IMR-90 (cell line): ENCODE data around the gene CDKN3. TPM values are rescaled to one million over a fixed set of nuclear protein-coding genes. Genes with fewer than 3 reads are reported as not detected.

Source experiments
- ATAC-seq: fragments of 200-7000 bp; cut with Tn5 transposase; 2 replicates; pipeline ENCODE4 v1.9.1; 2020; ENCODE audit warnings: low read depth, mild to moderate bottlenecking, moderate library complexity
- BruUV-seq: library from RNA; stranded (reverse); fragments of 400-500 nt; replicated peaks from 2 replicates; lab custom pipeline; 2021; lab: Mats Ljungman, UMichigan
- CTCF ChIA-PET: fragments of 300-600 bp; formaldehyde crosslinking; extraction: SDS; loops from one replicate; lab custom pipeline; 2021; ENCODE audit warnings: antibody characterized with exemption; lab: Yijun Ruan, JAX
- POLR2A ChIA-PET: fragments of 300-600 bp; sonication (Branson Sonifier 250); formaldehyde crosslinking; loops from one replicate; lab custom pipeline; 2022; ENCODE audit warnings: antibody characterized with exemption; ENCODE audit not compliant: unreplicated experiment; lab: Charles Lee
- DNase-seq: peaks from one replicate; pipeline ENCODE4 v3.0.0; 2013
- H2AFZ ChIP-seq: replicated peaks from 2 replicates; pipeline ENCODE3; 2013; ENCODE audit warnings: low read length, mild to moderate bottlenecking; ENCODE audit not compliant: poor library complexity
- H2AK5ac ChIP-seq: 2 replicates; pipeline ENCODE4 v1.6.1; 2013; ENCODE audit warnings: low read depth, low read length, inconsistent platforms
- H2AK9ac ChIP-seq: replicated peaks from 2 replicates; pipeline ENCODE3; 2013; ENCODE audit warnings: mild to moderate bottlenecking, low read depth, low read length, moderate library complexity; ENCODE audit not compliant: poor library complexity
- H2BK120ac ChIP-seq: 2 replicates; pipeline ENCODE4 v1.6.1; 2013; ENCODE audit warnings: low read depth, low read length, inconsistent platforms
- H2BK15ac ChIP-seq: 3 replicates; pipeline ENCODE4 v1.6.1; 2013; ENCODE audit warnings: low read depth, low read length, inconsistent platforms
- H2BK20ac ChIP-seq: 2 replicates; pipeline ENCODE4 v1.6.1; 2013; ENCODE audit warnings: low read depth, mild to moderate bottlenecking, inconsistent platforms, low read length, moderate library complexity
- H2BK5ac ChIP-seq: 2 replicates; pipeline ENCODE4 v1.6.1; 2013; ENCODE audit warnings: mild to moderate bottlenecking, low read depth, low read length, inconsistent platforms; ENCODE audit not compliant: poor library complexity, severe bottlenecking
- H3K14ac ChIP-seq: replicated peaks from 2 replicates; pipeline ENCODE4 v1.6.1; 2013; ENCODE audit warnings: low read depth, low read length, inconsistent platforms
- H3K18ac ChIP-seq: 2 replicates; pipeline ENCODE4 v1.6.1; 2013; ENCODE audit warnings: low read depth, low read length, control low read depth
- H3K23ac ChIP-seq: 2 replicates; pipeline ENCODE4 v1.6.1; 2013; ENCODE audit warnings: low read depth, low read length, inconsistent platforms
- H3K27ac ChIP-seq: 2 replicates; pipeline ENCODE4 v1.5.1; 2013; ENCODE audit warnings: mild to moderate bottlenecking, control low read depth, low read length; ENCODE audit not compliant: insufficient read depth
- H3K27me3 ChIP-seq: 2 replicates; pipeline ENCODE4 v1.6.1; 2013; ENCODE audit warnings: low read length; ENCODE audit not compliant: control insufficient read depth, insufficient read depth
- H3K36me3 ChIP-seq: 2 replicates; pipeline ENCODE4 v1.6.1; 2013; ENCODE audit warnings: low read length, mixed read lengths; ENCODE audit not compliant: control insufficient read depth, insufficient read depth
- H3K4ac ChIP-seq: 2 replicates; pipeline ENCODE4 v1.6.1; 2013; ENCODE audit warnings: low read depth, low read length, inconsistent platforms
- H3K4me1 ChIP-seq: 2 replicates; pipeline ENCODE4 v1.6.1; 2013; ENCODE audit warnings: low read length, mixed read lengths; ENCODE audit not compliant: control insufficient read depth, insufficient read depth
- H3K4me2 ChIP-seq: 2 replicates; pipeline ENCODE4 v1.6.1; 2013; ENCODE audit warnings: low read depth, mild to moderate bottlenecking, control low read depth, low read length, moderate library complexity
- H3K4me3 ChIP-seq: 2 replicates; pipeline ENCODE4 v1.5.1; 2013; ENCODE audit warnings: low read depth, mild to moderate bottlenecking, control low read depth, low read length, moderate library complexity; ENCODE audit not compliant: insufficient read depth
- H3K56ac ChIP-seq: 2 replicates; pipeline ENCODE4 v1.6.1; 2013; ENCODE audit warnings: low read length, inconsistent platforms; ENCODE audit not compliant: insufficient read depth; ENCODE audit errors: extremely low read depth
- H3K79me1 ChIP-seq, 2 experiments: 2 replicates each; pipeline ENCODE4 v1.6.1; 2013; ENCODE audit warnings: low read length in 2 of 2, inconsistent platforms in 1 of 2, low read depth in 1 of 2
- H3K9ac ChIP-seq: 2 replicates; pipeline ENCODE4 v1.6.1; 2013; ENCODE audit warnings: low read depth, low read length, control low read depth
- H3K9me1 ChIP-seq: 2 replicates; pipeline ENCODE4 v1.6.1; 2013; ENCODE audit warnings: low read length, inconsistent platforms; ENCODE audit not compliant: insufficient read depth
- H3K9me3 ChIP-seq: 2 replicates; pipeline ENCODE4 v1.6.1; 2013; ENCODE audit warnings: low read length; ENCODE audit not compliant: control insufficient read depth, insufficient read depth
- H4K20me1 ChIP-seq: 2 replicates; pipeline ENCODE4 v1.6.1; 2013; ENCODE audit warnings: low read length, inconsistent platforms; ENCODE audit not compliant: insufficient read depth
- H4K5ac ChIP-seq: 2 replicates; pipeline ENCODE4 v1.6.1; 2013; ENCODE audit warnings: mild to moderate bottlenecking, low read depth, low read length, control low read depth
- H4K8ac ChIP-seq, 2 experiments: 2 replicates each; pipeline ENCODE4 v1.6.1; 2013; ENCODE audit warnings: low read depth in 2 of 2, low read length in 2 of 2, control low read depth in 1 of 2, inconsistent platforms in 1 of 2
- H4K91ac ChIP-seq: 2 replicates; pipeline ENCODE4 v1.6.1; 2013; ENCODE audit warnings: low read depth, low read length, inconsistent platforms; ENCODE audit not compliant: insufficient read depth
- BHLHE40 ChIP-seq: fragments of 150-350 bp; IDR thresholded peaks from 2 replicates; pipeline ENCODE4 v1.6.1; 2016; ENCODE audit warnings: mild to moderate bottlenecking, low read depth, low read length
- CEBPB ChIP-seq: IDR thresholded peaks from 2 replicates; pipeline ENCODE4 v1.6.1; 2012; ENCODE audit warnings: low read depth, low read length, improper control_type of control experiment
- CHD1 ChIP-seq: IDR thresholded peaks from 2 replicates; pipeline ENCODE4 v1.6.1; 2012; ENCODE audit warnings: low read depth, low read length, improper control_type of control experiment
- CTCF ChIP-seq: conservative IDR thresholded peaks from 2 replicates; pipeline ENCODE4 v1.5.1; 2012; ENCODE audit warnings: mild to moderate bottlenecking, low read depth, low read length, improper control_type of control experiment
- ELK1 ChIP-seq: fragments of 150-350 bp; IDR thresholded peaks from 2 replicates; pipeline ENCODE4 v1.6.1; 2016; ENCODE audit warnings: low read depth, mild to moderate bottlenecking, low read length, moderate library complexity, borderline replicate concordance
- MAFK ChIP-seq: IDR thresholded peaks from 2 replicates; pipeline ENCODE4 v1.6.1; 2012; ENCODE audit warnings: low read depth, low read length, improper control_type of control experiment
- MAZ ChIP-seq: IDR thresholded peaks from 2 replicates; pipeline ENCODE4 v1.6.1; 2012; ENCODE audit warnings: low read depth, mild to moderate bottlenecking, low read length, improper control_type of control experiment, moderate library complexity, borderline replicate concordance
- MXI1 ChIP-seq: IDR thresholded peaks from 2 replicates; pipeline ENCODE4 v1.6.1; 2012; ENCODE audit warnings: low read depth, mild to moderate bottlenecking, low read length, moderate library complexity, borderline replicate concordance
- NFE2L2 ChIP-seq: fragments of 150-350 bp; IDR thresholded peaks from 2 replicates; pipeline ENCODE4 v1.6.1; 2016; ENCODE audit warnings: low read depth, mild to moderate bottlenecking, low read length
- POLR2A ChIP-seq: IDR thresholded peaks from 2 replicates; pipeline ENCODE4 v1.6.1; 2012; ENCODE audit warnings: mild to moderate bottlenecking, low read depth, low read length
- RAD21 ChIP-seq: IDR thresholded peaks from 2 replicates; pipeline ENCODE4 v1.6.1; 2012; ENCODE audit warnings: low read length, improper control_type of control experiment
- RCOR1 ChIP-seq: IDR thresholded peaks from 2 replicates; pipeline ENCODE4 v1.6.1; 2012; ENCODE audit warnings: mild to moderate bottlenecking, low read length, improper control_type of control experiment; ENCODE audit not compliant: insufficient replicate concordance
- RFX5 ChIP-seq: IDR thresholded peaks from 2 replicates; pipeline ENCODE4 v1.8.0; 2012; ENCODE audit warnings: low read depth, mild to moderate bottlenecking, low read length, moderate library complexity
- USF2 ChIP-seq: fragments of 150-350 bp; IDR thresholded peaks from 2 replicates; pipeline ENCODE4 v1.6.1; 2017; ENCODE audit warnings: mild to moderate bottlenecking, antibody characterized with exemption, low read length, low read depth
- WGBS, 2 experiments: methylation state at CpG; one replicate each; pipeline versions ENCODE4 v1.1.5 to v1.1.7; 2013; ENCODE audit warnings: missing lambda C conversion rate in 2 of 2; ENCODE audit not compliant: insufficient read length in 1 of 2; ENCODE audit errors: extremely low coverage in 2 of 2; 5-methylcytosine and 5-hydroxymethylcytosine counted together
- dilution Hi-C: fragments of 300-500 bp; cut with HindIII; formaldehyde crosslinking; loops from one replicate; pipeline ENCODE4 v1.14.3; 2018; ENCODE audit warnings: low sequenced_read_pairs; ENCODE audit not compliant: unreplicated experiment
- in situ Hi-C: fragments of 300-500 bp; cut with MboI; formaldehyde crosslinking; loops from 3 replicates; pipeline ENCODE4 v1.14.3; 2019; ENCODE audit warnings: low sequenced_read_pairs, inconsistent platforms, mixed read lengths
- intact Hi-C: fragments of 100-400 bp; cut with micrococcal nuclease; formaldehyde crosslinking; loops from 2 replicates; pipeline ENCODE4 v1.10.0; 2022
- polyA plus RNA-seq, 3 experiments: library from polyadenylated mRNA; depleted of rRNA; stranded (reverse); fragments of >200 nt; gene quantifications; 2 replicates each; pipeline ENCODE4 v1.2.3, GENCODE V29; 2012; ENCODE audit warnings: low replicate concordance in 1 of 3
- total RNA-seq: library from RNA; depleted of rRNA; stranded (reverse); fragments of >200 nt; gene quantifications from 2 replicates; pipeline ENCODE4 v1.2.3, GENCODE V29; 2012

The CDKN3 gene
- total and polyA plus RNA-seq, 2 of the 4 experiments (the other 2 are of a cell fraction), result 38.9 to 48.9 TPM

GRCh38 chr14:54350203-54350602 is 46.6 kb upstream of the CDKN3 start:
- H3K4me1 ChIP-seq, result peaks cover 5% of the 10 kb centered on the region; the same call in 1 of the 2 replicates
- H2AK9ac ChIP-seq, result no peak overlapping the region
- no peak overlapping the region for H3K9ac ChIP-seq
- no peaks in the 10 kb centered on the region for H3K9me3 ChIP-seq
- TF ChIP-seq USF2 (no peak), CEBPB (no peak), MAFK (no peak), MAZ (no peak), POLR2A (no peak), NFE2L2 (no peak), MXI1 (no peak), BHLHE40 (no peak), RFX5 (no peak), CTCF (no peak), ELK1 (no peak), RAD21 (no peak), RCOR1 (no peak), CHD1 (no peak)
- H4K8ac ChIP-seq, result no peak overlapping the region
- H3K4me3 ChIP-seq, result no peak overlapping the region
- no peak overlapping the region for H4K5ac ChIP-seq
- in situ Hi-C loops (no loop called here), dilution Hi-C loops (no loop called here), intact Hi-C loops (no loop called here)
- ChIA-PET POLR2A (no interaction called here), CTCF (interaction anchor here (1.4 kb wide), 1 partner anchor 17 kb away, joined by 3 read pairs; no protein-coding TSS in a partner anchor)
- no CpG with 5 or more reads among the region's 3 CpGs for WGBS, 2 experiments
- ATAC-seq (peak; percentile 70), DNase-seq (peak; percentile 58)
- no peaks in the 10 kb centered on the region; the same call in 1 of the 2 replicates for H3K9me1 ChIP-seq
- no peak overlapping the region for H2AK5ac ChIP-seq
- no peaks in the 10 kb centered on the region for H3K36me3 ChIP-seq
- no peak overlapping the region for H2BK120ac ChIP-seq
- no peak overlapping the region for H4K91ac ChIP-seq
- H2AFZ ChIP-seq, result no peak overlapping the region
- H3K23ac ChIP-seq, result no peak overlapping the region
- no peaks in the 10 kb centered on the region for H3K79me1 ChIP-seq
- H3K4ac ChIP-seq, result no peak overlapping the region
- H2BK5ac ChIP-seq, result no peak overlapping the region
- H2BK20ac ChIP-seq, result no peak overlapping the region
- H3K4me2 ChIP-seq, result peak overlapping the region; percentile 20; the same call in 1 of the 2 replicates
- H3K14ac ChIP-seq, result no peak overlapping the region
- H4K20me1 ChIP-seq, result no peaks in the 10 kb centered on the region
- no TSS peak for BruUV-seq
- H3K18ac ChIP-seq, result no peak overlapping the region
- peak overlapping the region; percentile 42; the same call in 1 of the 2 replicates for H3K27ac ChIP-seq
- 0 out of 2 replicates have a peak, but pooled peaks cover 2% of the 10 kb centered on the region for H3K27me3 ChIP-seq
- no peak overlapping the region for H3K56ac ChIP-seq
- H2BK15ac ChIP-seq, result no peak overlapping the region
